GM21529 (cell line): ENCODE data around the gene CTSS.
"Not testable (repeated sequence)": the region's sequence is repeated elsewhere in the genome, so short reads cannot be mapped to it uniquely, and the experiment has no call there.

Experiments
- ATAC-seq: cut with Tn5 transposase; IDR thresholded peaks from one replicate; pipeline ENCODE4 v1.9.1; 2021; ENCODE audit not compliant: unreplicated experiment

Gene CTSS

DNA sequence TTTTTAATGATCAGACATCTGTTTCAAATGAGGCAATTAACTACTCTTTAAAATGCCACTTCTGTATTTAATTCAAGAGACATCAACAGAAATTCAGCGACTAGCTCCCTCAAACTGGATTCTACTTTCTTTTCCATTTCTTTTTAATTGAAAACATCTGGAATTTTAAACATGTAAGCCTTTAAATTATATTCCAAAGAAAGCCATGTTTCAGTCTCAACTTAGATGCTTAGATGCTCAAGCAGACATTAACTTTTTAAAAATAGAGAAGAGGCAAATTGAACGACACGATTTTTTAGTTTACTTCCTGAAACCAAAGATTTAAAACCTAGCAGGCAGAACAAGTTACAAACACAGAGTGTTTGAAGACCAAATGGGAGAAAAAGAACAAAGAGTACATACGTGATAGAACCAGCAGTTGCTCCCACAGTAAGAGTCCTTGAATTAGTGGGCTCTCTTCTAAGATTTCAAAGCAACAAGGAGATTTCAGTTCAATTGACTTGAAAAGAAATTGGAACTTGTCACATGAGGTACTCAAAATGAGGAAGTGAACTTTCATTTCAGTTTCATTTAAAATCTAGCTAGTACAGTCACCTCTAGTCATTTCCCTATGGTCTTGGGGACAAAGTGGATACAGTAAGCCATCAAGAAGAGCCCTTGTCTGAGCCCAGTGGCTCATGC is at the start of gene CTSS:
CTSS (minus strand) TSS at position 483 of the 681 bp plus-strand sequence. CDS start 1,015 bp downstream, outside the sequence.
- peak; percentile 92 for ATAC-seq

GRCh38 chr1:150813028-150813707 is 47.6 kb upstream of the CTSS start:
- no peak for ATAC-seq

DNA sequence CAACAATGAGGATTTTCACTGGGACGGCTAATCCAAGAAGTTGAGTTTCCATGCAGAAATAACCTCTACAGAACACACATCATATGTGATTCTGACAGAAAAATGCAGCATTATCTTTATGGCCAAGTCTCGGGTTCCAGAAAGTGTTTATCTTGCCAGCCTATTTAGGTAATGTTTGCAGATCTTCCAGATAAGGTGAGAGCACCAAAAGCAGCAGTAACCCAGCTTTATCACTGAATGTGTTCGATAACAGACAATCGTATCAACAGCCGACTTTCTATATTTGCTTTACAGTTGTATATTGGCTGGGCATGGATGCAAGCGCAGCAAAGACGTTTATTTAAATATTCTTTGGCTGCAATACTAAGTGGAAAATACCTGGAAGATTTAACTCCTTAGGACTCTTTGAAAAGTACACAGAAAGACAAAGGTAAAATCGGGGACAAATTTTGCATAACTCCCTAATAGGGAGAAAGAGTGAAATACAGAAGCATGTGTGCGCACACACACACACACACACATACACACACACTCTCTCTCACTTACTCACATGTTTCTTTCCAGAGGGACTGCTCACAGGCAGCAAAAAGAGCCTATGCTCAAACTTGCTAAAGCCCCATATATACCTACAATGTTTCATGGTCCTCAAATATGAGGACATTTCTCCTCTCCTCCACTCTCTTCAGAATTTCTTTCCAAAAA is 45.5 kb upstream of the CTSS start:
- no peak for ATAC-seq

DNA sequence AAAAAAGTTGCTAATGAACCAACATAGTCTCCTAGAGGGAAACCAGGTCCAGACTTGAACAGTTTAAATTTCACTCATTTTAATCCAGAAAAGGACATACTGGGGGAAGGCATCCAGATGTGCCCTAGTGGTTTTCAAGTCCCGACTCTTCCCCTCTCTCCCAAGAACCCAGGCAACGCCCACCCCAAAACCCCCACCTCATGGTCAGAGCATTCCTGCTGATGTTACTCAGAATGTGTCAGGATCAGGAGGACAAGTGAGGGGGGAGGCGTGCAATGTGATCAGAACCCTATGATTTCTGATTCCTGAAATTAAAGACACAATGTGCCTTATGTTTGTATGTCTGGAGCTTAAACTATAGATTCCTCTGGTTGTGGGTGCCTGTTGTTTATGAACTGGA is 44.1 kb upstream of the CTSS start:
- no peak for ATAC-seq

- no peak for ATAC-seq
Measured at GRCh38 chr1:150808846-150809245, 43.3 kb upstream of the CTSS start.

GRCh38 chr1:150808121-150808520 is 42.5 kb upstream of the CTSS start, which contains the start of gene CTSK:
Gene CTSK (minus strand): TSS chr1:150808260. CDS start chr1:150806805, 1,455 bp downstream.
- ATAC-seq, result no peak

GRCh38 chr1:150807249-150808023 is 41.9 kb upstream of the CTSS start:
- ATAC-seq, result no peak

GRCh38 chr1:150805899-150806298 is 40.3 kb upstream of the CTSS start:
- ATAC-seq, result no peak

- ATAC-seq, result no peak
Measured at GRCh38 chr1:150804671-150805070, 39.1 kb upstream of the CTSS start.

DNA sequence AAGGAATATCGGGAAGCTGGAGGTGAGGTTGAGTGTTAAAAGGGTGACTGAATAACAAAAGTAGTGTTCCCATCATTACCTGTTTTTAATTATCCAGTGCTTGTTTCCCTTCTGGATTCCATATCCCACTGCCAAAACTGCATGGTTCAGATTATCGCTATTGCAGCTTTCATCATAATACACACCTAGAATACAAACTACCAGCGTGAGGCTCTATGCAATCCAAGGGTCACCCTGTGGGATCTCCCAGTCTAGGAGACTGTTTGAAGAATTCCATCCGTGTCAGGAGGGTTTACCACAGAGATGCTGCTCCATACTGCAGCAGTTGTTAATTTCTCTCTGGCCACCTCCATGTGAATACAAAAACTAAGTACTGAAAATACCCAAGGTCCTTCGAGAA is 33.5 kb upstream of the CTSS start:
- ATAC-seq, result no peak

GRCh38 chr1:150798525-150798924 is 32.9 kb upstream of the CTSS start:
- no peak for ATAC-seq

DNA sequence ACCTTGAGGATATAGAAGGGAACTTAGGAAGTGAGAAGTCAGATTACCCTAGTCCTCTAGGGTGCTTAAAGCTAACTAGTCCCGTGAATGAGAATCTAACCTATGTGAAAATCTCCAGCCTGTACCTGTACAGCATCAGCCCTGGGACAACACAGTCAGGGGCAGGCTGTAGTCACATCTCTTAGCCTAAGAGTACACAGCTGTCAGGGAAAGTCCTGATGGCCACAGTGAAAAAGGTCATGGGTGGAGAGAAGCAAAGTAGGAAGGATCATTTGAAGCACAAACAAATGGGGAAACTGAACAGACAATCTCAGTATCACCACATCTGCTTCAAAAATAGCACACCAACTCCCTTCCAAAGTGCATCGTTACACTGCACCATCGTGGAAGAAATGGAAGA is 30.8 kb upstream of the CTSS start:
- no peak for ATAC-seq

DNA sequence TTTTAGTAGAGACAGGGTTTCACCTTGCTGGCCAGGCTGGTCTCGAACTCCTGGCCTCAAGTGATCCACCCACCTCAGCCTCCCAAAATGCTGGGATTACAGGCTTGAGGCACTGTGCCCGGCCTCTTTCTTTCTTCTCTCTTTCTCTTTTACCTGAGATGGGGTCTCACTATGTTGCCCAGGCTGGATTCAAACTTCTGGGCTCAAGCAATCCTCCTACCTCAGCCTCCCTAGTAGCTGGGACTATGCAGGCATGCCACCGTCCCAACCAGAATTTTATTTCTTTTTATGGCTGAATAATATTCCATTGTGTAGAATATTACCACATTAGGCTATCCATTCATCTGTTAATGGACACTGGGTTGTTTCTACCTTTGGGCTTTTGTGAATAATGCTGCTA is 28.2 kb upstream of the CTSS start:
- not testable (repeated sequence) for ATAC-seq

DNA sequence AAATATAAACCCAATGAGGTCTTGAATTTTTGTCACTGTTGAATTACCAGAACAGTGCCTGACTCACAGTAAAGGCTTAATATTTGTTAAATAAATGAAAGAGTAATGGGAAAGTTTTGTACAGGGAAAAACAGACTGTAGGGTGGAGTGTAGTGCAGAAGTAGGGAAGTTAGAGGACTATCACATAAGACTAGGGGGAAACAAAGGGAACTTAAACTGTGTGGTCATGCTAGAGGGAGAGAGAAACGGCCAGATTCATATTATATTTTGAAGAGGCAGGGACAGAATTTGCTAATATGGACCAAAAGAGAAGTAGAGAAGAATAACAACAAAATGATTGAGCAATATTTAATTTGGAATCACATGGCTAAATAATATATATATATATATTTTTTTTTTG is 27.6 kb upstream of the CTSS start:
- ATAC-seq, result no peak

GRCh38 chr1:150791585-150791984 is 26.0 kb upstream of the CTSS start:
- ATAC-seq, result no peak

- no peak for ATAC-seq
Measured at GRCh38 chr1:150789396-150789795, 23.8 kb upstream of the CTSS start.

DNA sequence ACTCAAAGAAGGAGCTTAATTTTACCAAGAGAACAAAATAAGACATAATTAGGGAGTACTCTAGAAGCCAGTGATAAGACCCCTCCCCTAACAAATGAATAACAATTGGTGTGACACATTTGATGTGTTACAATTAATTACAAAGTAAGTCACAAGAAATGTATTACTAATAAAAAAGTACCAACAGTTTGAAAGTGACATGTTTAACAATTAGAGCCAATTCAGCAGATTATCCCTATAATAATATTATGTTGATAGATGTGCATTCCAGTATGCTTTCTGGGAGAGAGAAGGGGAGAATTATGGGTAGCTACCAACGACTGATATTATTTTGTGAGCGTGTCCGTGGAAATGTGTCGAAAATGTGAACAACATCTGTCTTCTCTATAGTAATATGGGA is 23.4 kb upstream of the CTSS start:
- ATAC-seq, result no peak

- no peak for ATAC-seq
Measured at GRCh38 chr1:150787455-150787854, 21.9 kb upstream of the CTSS start.

- ATAC-seq, result no peak
Measured at GRCh38 chr1:150780510-150780909, 14.9 kb upstream of the CTSS start.

- ATAC-seq, result no peak
Measured at GRCh38 chr1:150778409-150778808, 12.8 kb upstream of the CTSS start.

DNA sequence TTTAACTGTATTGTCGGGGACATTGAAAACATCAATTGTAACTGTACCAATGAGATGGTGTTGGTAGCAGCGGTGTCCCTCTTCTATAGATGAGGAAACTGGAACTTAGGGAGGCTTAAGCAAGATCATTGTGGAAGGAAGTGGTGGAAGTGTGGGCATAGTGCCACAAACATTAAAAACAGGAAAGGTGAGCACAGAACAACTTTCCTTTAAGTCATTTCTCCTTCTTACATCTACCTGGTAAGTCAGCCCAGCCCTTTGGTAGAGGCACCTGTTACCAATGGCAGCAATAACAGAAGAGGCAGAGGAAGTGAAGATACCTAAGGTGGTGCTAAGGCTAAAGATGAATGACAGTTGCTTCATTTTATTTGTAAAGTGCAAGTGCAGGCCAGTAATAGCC is 12.0 kb upstream of the CTSS start:
- ATAC-seq, result no peak
